Activated CD8-positive, alpha-beta memory T cell treated with anti-CD3 and anti-CD28 coated beads, Interleukin-2, amount 50 U/mL, for 24 hours (primary cell): ENCODE measurements around the gene PRM3.
A peak's percentile ranks its signal among the peaks of the same experiment; 100 is the strongest.

Experiments
- DNase-seq: peaks from one replicate; pipeline ENCODE4 v3.0.0-alpha.2; 2020; ENCODE audit errors: extremely low read depth

PRM3 gene

DNA sequence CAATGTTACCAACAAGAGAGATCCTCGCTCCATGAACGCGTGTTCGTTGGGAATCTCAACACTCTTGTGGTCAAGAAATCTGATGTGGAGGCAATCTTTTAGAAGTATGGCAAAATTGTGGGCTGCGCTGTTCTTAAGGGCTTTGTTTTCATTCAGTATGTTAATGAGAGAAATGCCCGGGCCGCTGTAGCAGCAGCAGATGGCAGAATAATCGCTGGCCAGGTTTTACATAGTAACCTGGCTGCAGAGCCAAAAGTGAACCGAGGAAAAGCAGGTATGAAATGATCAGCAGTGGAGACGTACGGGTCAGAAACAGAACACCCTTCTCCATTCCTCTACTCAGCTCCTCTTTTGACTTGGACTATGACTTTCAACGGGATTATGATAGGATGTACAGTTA lies 30.8 kb downstream of the PRM3 start:
- DNase-seq: no peak

GRCh38 chr16:11241480-11242204 lies 31.8 kb downstream of the PRM3 start:
- no peak for DNase-seq

GRCh38 chr16:11240636-11241473 lies 32.6 kb downstream of the PRM3 start:
- DNase-seq: no peak

DNA sequence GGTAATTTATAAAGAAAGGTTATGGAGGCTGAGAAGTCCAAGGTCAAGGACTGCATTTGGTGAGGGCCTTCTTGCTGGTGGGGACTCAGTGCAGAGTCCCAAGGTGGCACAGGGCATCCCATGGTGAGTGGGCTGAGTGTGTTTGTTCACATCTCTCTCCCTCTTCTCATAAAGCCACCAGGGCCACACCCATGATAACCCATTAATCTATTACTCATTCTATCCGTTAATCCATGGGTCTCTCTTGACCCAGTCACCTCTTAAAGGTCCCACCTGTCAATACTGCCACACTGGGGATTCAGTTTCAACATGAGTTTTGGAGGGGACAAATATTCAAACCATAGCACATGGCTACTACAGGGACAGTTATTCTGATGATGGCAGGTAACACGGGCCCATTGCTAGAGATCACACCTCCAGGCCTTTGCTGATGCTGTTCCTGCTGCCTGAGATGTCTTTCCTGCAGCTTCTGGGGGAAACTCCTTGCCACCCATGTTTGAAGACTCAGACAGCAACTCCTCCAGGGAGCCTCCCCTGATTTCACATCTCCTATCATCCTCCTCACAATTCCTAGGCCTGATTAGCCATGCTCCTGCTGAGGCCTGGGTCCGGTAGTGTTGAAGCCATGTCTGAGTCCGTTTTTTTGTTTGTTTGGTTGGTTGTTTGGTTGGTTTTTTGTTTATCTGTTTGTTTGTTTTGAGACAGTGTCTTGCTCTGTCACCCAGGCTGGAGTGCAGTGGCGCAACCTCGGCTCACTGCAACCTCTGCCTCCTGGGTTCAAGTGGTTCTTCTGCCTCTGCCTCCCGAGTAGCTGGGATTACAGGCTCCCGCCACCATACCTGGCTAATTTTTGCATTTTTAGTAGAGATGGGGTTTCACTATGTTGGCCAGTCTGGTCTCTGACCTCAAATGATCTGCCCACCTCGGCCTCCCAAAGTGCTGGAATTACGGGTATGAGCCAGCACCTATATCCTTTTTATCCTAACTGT lies 33.5 kb downstream of the PRM3 start:
- DNase-seq: no peak

DNA sequence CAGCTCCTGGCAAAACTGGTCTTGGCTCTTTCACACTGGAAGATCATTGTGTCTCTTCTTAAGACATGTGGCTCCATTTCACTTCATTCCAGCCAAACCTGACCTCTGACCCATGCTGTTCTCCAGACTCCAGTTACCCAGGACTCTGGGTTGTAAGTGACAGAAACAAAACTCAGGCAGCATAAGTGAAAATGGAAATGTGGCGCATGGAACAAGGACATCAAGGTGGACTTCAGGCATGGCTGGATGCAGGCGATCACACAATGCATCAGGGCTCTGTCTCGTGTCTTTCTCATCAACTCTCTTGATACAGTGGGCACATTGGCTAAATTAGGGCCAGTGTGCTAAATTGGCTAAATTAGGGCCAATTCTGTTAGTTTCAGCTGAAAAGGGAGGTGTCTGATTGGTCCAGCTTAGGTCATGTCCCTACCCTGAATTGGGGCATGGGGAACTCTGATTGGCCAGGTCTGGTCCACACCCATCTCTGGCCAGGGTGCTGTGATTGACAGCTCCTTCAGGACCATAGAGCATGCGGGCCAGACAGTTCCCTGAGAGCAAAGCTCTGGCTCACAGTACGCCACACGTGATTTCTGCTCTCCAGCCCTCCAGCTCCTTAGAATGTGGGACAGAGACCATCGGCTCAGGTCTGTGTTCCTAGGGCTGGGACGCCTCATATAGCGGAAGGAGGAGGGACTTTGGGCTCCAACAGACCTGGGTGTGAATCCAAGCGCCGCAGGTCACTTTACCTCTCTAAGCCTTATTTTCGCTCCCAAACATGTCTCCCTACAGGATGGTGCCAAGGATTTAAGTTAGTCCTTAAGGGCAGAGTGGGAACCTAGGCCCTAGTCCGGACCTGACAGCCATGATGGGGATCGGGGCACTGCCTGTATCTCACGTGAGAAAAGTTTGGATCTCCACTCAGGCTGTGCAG lies 34.9 kb downstream of the PRM3 start:
- no peak for DNase-seq

DNA sequence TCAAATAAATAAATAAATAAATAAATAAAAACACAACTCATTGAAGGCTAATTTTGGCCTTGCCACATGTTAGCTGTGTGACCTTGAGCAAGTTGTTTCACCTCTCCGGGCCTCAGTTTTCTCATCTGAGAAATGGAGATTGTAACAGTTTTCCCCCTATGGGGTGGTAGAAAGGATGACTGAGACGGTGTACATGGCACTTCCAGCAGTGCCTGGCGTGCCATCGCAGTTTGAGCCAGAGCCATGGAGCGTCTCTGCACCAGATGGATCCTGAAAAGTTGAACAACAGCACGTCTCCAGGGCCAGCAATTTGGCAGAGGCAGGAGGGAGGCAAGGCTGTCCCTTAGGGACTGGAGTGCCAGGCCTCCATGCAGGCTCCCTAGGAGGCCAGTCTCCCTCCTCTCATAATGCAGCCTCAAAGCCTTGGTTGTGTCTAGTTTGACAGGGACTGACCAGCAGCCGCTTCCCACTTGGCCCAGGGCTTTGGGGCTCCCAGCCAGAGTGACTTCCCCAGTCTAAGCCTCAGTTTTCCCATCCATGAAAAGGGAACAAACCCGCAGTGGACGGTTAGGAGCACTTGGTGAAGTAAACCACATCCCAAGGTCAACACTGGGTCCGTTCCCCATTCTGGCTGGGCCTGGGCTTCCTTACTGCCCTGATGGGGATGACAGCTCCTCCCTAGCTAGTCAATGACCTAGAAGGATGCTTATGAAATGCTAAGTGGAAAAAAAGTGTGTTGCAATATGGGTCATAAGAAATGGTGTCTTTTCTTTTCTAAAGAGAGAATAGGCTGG lies 36.8 kb downstream of the PRM3 start:
- DNase-seq: no peak

GRCh38 chr16:11235703-11235991 lies 37.8 kb downstream of the PRM3 start:
- DNase-seq: no peak

- DNase-seq: no peak
These were observed 38.3 kb downstream of the PRM3 start for GRCh38 chr16:11234884-11235702.

DNA sequence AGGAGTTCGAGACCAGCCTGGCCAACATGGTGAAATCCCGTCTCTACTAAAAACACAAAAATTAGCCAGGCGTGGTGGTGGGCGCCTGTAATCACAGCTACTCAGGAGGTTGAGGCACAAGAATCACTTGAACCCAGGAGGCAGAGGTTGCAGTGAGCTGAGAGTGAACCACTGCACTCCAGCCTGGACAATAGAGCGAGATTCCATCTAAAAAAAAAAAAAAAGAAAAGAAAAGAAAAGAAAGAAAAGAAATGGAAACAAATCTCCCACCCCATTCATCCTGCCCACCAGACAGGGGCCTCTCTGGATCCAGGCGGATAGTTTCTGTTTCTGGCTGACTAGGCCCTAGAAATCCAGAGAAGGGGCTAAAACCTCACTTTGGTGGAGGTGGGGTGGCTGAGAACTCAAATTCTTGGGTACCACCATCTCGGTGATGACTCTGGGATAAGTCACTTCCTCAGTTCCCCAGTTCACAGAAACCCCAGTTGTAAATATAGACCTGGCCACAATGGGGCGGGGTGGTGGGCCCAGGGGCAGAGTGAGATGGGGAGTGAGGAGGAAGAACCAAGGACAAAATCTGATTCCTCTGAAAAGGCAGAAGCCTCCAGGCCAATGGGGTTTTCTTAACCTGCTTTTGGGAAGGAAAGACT lies 39.6 kb downstream of the PRM3 start:
- DNase-seq: no peak

GRCh38 chr16:11232852-11233726 lies 40.3 kb downstream of the PRM3 start:
- peak; percentile 86 for DNase-seq

GRCh38 chr16:11232302-11232851 lies 41.1 kb downstream of the PRM3 start:
- no peak for DNase-seq

- DNase-seq: no peak
These were observed 42.0 kb downstream of the PRM3 start for GRCh38 chr16:11231367-11231970.

DNA sequence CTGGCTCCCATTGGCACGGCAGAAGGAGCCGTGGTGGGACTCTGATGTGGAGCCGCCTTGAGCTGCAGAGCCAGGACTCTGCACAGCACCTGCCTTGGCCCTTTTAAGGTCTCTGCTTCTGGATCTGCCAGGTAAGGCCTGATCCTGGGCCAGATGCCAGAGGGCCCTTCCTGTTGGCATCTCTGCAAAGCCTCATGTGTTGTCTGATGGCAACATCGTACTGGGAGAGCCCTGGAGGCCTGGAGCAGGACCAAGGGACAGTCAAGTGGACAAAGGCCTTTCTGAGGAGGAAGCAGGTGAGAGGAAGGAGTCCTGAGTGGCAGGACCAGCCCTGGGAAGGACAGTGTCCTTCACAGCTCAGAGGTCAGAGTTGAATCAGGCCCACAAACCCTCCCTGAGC lies 43.5 kb downstream of the PRM3 start:
- no peak for DNase-seq

DNA sequence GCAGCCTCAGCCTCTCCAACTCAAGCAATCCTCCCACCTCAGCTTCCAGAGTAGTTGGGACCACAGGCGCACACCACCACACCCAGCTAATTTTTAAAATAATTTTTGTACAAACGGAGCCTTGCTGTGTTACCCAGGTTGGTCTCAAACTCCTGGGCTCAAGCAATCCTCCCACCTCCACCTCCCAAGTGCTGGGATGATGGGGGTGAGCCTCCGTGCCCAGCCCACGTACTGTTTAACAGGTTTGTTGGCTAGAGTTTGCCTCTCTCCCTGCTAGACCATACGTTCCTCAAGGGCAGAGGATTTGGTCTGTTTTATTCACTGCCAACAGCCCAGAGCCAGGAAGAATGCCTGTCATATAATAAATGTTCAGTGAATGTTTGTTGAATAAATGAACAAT lies 44.0 kb downstream of the PRM3 start:
- no peak for DNase-seq

- no peak for DNase-seq
These were observed 47.5 kb downstream of the PRM3 start for GRCh38 chr16:11225677-11226549.
